Neuronal stem cell (in vitro differentiated cells): ENCODE results near the gene ZNF438.

Source experiments
- DNase-seq: peaks from one replicate; pipeline ENCODE4 v3.0.0-alpha.2; 2013; ENCODE audit warnings: low spot score
- H2AFZ ChIP-seq: one replicate; pipeline ENCODE4 v1.6.1; 2013; ENCODE audit warnings: mild to moderate bottlenecking, low read length, inconsistent platforms
- H2AK5ac ChIP-seq: 2 replicates; pipeline ENCODE4 v1.6.1; 2013; ENCODE audit warnings: low read depth, mild to moderate bottlenecking, inconsistent platforms, low read length, moderate library complexity, mixed read lengths
- H2BK120ac ChIP-seq: 2 replicates; pipeline ENCODE4 v1.6.1; 2013; ENCODE audit warnings: low read depth, mild to moderate bottlenecking, inconsistent platforms, low read length, moderate library complexity, mixed read lengths
- H2BK12ac ChIP-seq: one replicate; pipeline ENCODE4 v1.6.1; 2013; ENCODE audit warnings: low read length, inconsistent platforms
- H2BK15ac ChIP-seq: 2 replicates; pipeline ENCODE4 v1.6.1; 2013; ENCODE audit warnings: mild to moderate bottlenecking, low read length, inconsistent platforms, mixed read lengths
- H2BK5ac ChIP-seq: one replicate; pipeline ENCODE4 v1.6.1; 2013; ENCODE audit warnings: inconsistent platforms, mild to moderate bottlenecking, low read length, moderate library complexity
- H3K14ac ChIP-seq: one replicate; pipeline ENCODE4 v1.6.1; 2013; ENCODE audit warnings: low read length, inconsistent platforms
- H3K18ac ChIP-seq: 2 replicates; pipeline ENCODE4 v1.6.1; 2013; ENCODE audit warnings: low read length, inconsistent platforms
- H3K23ac ChIP-seq: 2 replicates; pipeline ENCODE4 v1.6.1; 2013; ENCODE audit warnings: low read depth, mild to moderate bottlenecking, mixed read lengths, low read length, inconsistent platforms; ENCODE audit not compliant: poor library complexity
- H3K27ac ChIP-seq: replicated peaks from 3 replicates; pipeline ENCODE4 v1.5.1; 2013; ENCODE audit warnings: low read length, inconsistent platforms
- H3K27me3 ChIP-seq, 3 experiments: 2 replicates each; pipeline ENCODE4 v1.6.1; 2013; ENCODE audit warnings: low read length in 3 of 3, mild to moderate bottlenecking in 2 of 3, inconsistent platforms in 1 of 3, low read depth in 1 of 3, mixed read lengths in 1 of 3, moderate library complexity in 1 of 3; ENCODE audit not compliant: control insufficient read depth in 3 of 3, insufficient read depth in 3 of 3
- H3K36me3 ChIP-seq, 2 donors: replicated peaks in 1 of 2; 2 replicates each; pipeline ENCODE4 v1.6.1; 2013; ENCODE audit warnings: low read length in 2 of 2; ENCODE audit not compliant: control insufficient read depth in 2 of 2, insufficient read depth in 2 of 2
- H3K4ac ChIP-seq: 2 replicates; pipeline ENCODE4 v1.6.1; 2013; ENCODE audit warnings: inconsistent platforms, mild to moderate bottlenecking, low read length, moderate library complexity
- H3K4me1 ChIP-seq, 2 donors: 1 replicate in 1 of 2; 2 replicates in 1 of 2; pipeline ENCODE4 v1.6.1; 2013; ENCODE audit warnings: low read length in 2 of 2, low read depth in 1 of 2; ENCODE audit not compliant: control insufficient read depth in 2 of 2, insufficient read depth in 1 of 2
- H3K4me2 ChIP-seq: one replicate; pipeline ENCODE4 v1.6.1; 2013; ENCODE audit warnings: mild to moderate bottlenecking, low read length, inconsistent platforms; ENCODE audit not compliant: insufficient read depth, poor library complexity, severe bottlenecking
- H3K4me3 ChIP-seq, 2 donors: 2 replicates each; pipeline ENCODE4 v1.5.1; 2013; ENCODE audit warnings: low read length in 2 of 2, mild to moderate bottlenecking in 2 of 2, inconsistent platforms in 1 of 2, moderate library complexity in 1 of 2
- H3K79me1 ChIP-seq: one replicate; pipeline ENCODE4 v1.6.1; 2013; ENCODE audit warnings: low read depth, mild to moderate bottlenecking, inconsistent platforms, low read length, moderate library complexity
- H3K9ac ChIP-seq: one replicate; pipeline ENCODE4 v1.6.1; 2013; ENCODE audit warnings: mild to moderate bottlenecking, low read depth, low read length, inconsistent platforms; ENCODE audit not compliant: poor library complexity
- H3K9me3 ChIP-seq, 2 donors: replicated peaks in 1 of 2; 2 replicates each; pipeline versions ENCODE3 to v1.6.1; 2013; ENCODE audit warnings: low read length in 2 of 2, mild to moderate bottlenecking in 2 of 2, inconsistent platforms in 1 of 2, low read depth in 1 of 2, mixed read lengths in 1 of 2, moderate library complexity in 1 of 2; ENCODE audit not compliant: control insufficient read depth in 2 of 2, insufficient read depth in 1 of 2
- H4K8ac ChIP-seq: one replicate; pipeline ENCODE4 v1.6.1; 2013; ENCODE audit warnings: low read depth, mild to moderate bottlenecking, inconsistent platforms, low read length, moderate library complexity
- H4K91ac ChIP-seq: one replicate; pipeline ENCODE4 v1.6.1; 2013; ENCODE audit warnings: low read length, low read depth, mild to moderate bottlenecking, inconsistent platforms; ENCODE audit not compliant: poor library complexity
- WGBS, 2 donors: extraction: QIAGEN DNeasy Blood & Tissue Kit; methylation state at CpG; one replicate each; pipeline ENCODE4 v1.1.7; 2013; ENCODE audit warnings: missing lambda C conversion rate in 2 of 2, mixed read lengths in 1 of 2; ENCODE audit not compliant: insufficient read length in 2 of 2, insufficient replicate concordance in 1 of 2; ENCODE audit errors: extremely low coverage in 2 of 2; 5-methylcytosine and 5-hydroxymethylcytosine counted together

Gene ZNF438

GRCh38 chr10:30819341-30820181, 212.1 kb downstream of the ZNF438 start:
- H2AFZ ChIP-seq, result no peak overlapping the region
- H2BK15ac ChIP-seq, result no peak overlapping the region
- no peak overlapping the region for H3K23ac ChIP-seq
- no peaks in the 10 kb centered on the region for H3K79me1 ChIP-seq
- H3K4me3 ChIP-seq, result no peak overlapping the region
- peak overlapping the region; percentile 88 for H3K18ac ChIP-seq
- H3K9ac ChIP-seq, result no peak overlapping the region
- H4K91ac ChIP-seq, result no peak overlapping the region
- H3K4me1 ChIP-seq, result peaks cover 4 to 5% of the 10 kb centered on the region in 2 donors
- no peak overlapping the region for H3K4ac ChIP-seq
- H3K27ac ChIP-seq, result no peak overlapping the region
- no peak overlapping the region for H3K14ac ChIP-seq
- no peak for DNase-seq
- WGBS, 2 donors, result no CpG with 5 or more reads among the region's 15 CpGs
- no peak overlapping the region for H4K8ac ChIP-seq
- no peaks in the 10 kb centered on the region for H3K36me3 ChIP-seq
- no peak overlapping the region for H2BK5ac ChIP-seq
- H2AK5ac ChIP-seq, result no peak overlapping the region
- H2BK120ac ChIP-seq, result no peak overlapping the region
- no peak overlapping the region for H2BK12ac ChIP-seq
- H3K27me3 ChIP-seq, result peaks cover 0 to 4% (median 0%) of the 10 kb centered on the region in 3 experiments
- no peaks in the 10 kb centered on the region for H3K9me3 ChIP-seq
- H3K4me2 ChIP-seq, result no peak overlapping the region

- H2AK5ac ChIP-seq, result peak overlapping the region; percentile 79
- H3K14ac ChIP-seq, result no peak overlapping the region
- no peaks in the 10 kb centered on the region for H3K36me3 ChIP-seq
- no peak overlapping the region for H4K8ac ChIP-seq
- no peak overlapping the region for H2AFZ ChIP-seq
- DNase-seq, result no peak
- H3K4me3 ChIP-seq, result no peak overlapping the region
- no peak overlapping the region for H3K4me2 ChIP-seq
- no peak overlapping the region for H3K4ac ChIP-seq
- no CpG with 5 or more reads among the region's 17 CpGs for WGBS, 2 donors
- no peaks in the 10 kb centered on the region for H3K9me3 ChIP-seq
- H2BK120ac ChIP-seq, result no peak overlapping the region
- no peak overlapping the region for H3K9ac ChIP-seq
- H2BK5ac ChIP-seq, result no peak overlapping the region
- H3K18ac ChIP-seq, result peak overlapping the region; percentile 77
- peak overlapping the region; percentile 66 for H2BK15ac ChIP-seq
- peaks cover 0 to 4% (median 0%) of the 10 kb centered on the region in 3 experiments for H3K27me3 ChIP-seq
- H2BK12ac ChIP-seq, result no peak overlapping the region
- H3K27ac ChIP-seq, result no peak overlapping the region
- no peaks in the 10 kb centered on the region for H3K79me1 ChIP-seq
- no peak overlapping the region for H3K23ac ChIP-seq
- no peak overlapping the region for H4K91ac ChIP-seq
- peaks cover 4 to 5% of the 10 kb centered on the region in 2 donors for H3K4me1 ChIP-seq
These were observed 212.8 kb downstream of the ZNF438 start for GRCh38 chr10:30818854-30819253.

GRCh38 chr10:30818010-30818660, 213.5 kb downstream of the ZNF438 start:
- H4K91ac ChIP-seq, result no peak overlapping the region
- no peak overlapping the region for H3K4me2 ChIP-seq
- H3K9me3 ChIP-seq, result no peaks in the 10 kb centered on the region
- peak overlapping the region; percentile 79 for H2AK5ac ChIP-seq
- H3K4me3 ChIP-seq, result no peak overlapping the region
- H3K14ac ChIP-seq, result no peak overlapping the region
- H4K8ac ChIP-seq, result no peak overlapping the region
- no peak overlapping the region for H2BK5ac ChIP-seq
- no peak for DNase-seq
- peak overlapping the region; percentile 66 for H2BK15ac ChIP-seq
- no peaks in the 10 kb centered on the region for H3K79me1 ChIP-seq
- H3K27ac ChIP-seq, result no peak overlapping the region
- no peaks in the 10 kb centered on the region for H3K36me3 ChIP-seq
- H2BK120ac ChIP-seq, result no peak overlapping the region
- peaks cover 4 to 5% of the 10 kb centered on the region in 2 donors for H3K4me1 ChIP-seq
- H3K23ac ChIP-seq, result no peak overlapping the region
- WGBS, 2 donors, result no CpG with 5 or more reads among the region's 12 CpGs
- H2BK12ac ChIP-seq, result peak overlapping the region; percentile 58
- H3K9ac ChIP-seq, result peak overlapping the region; percentile 5
- H2AFZ ChIP-seq, result no peak overlapping the region
- H3K27me3 ChIP-seq, result peaks cover 0 to 4% (median 0%) of the 10 kb centered on the region in 3 experiments
- H3K4ac ChIP-seq, result no peak overlapping the region
- peak overlapping the region; percentile 77 for H3K18ac ChIP-seq

GRCh38 chr10:30817541-30817940, 214.1 kb downstream of the ZNF438 start:
- Histone ChIP-seq H3K36me3 (no peaks in the 10 kb centered on the region), H2BK15ac (no peak overlapping the region), H3K9me3 (no peaks in the 10 kb centered on the region), H3K27ac (no peak overlapping the region), H3K4me2 (no peak overlapping the region), H2BK5ac (no peak overlapping the region), H3K4ac (no peak overlapping the region), H3K14ac (no peak overlapping the region), H3K9ac (no peak overlapping the region), H3K23ac (no peak overlapping the region), H2AK5ac (peak overlapping the region; percentile 79), H2BK120ac (no peak overlapping the region), H3K27me3 (peaks cover 0 to 4% (median 0%) of the 10 kb centered on the region in 3 experiments), H3K4me1 (peaks cover 5 to 6% of the 10 kb centered on the region in 2 donors), H3K79me1 (no peaks in the 10 kb centered on the region), H3K18ac (peak overlapping the region; percentile 77), H4K91ac (no peak overlapping the region), H2AFZ (no peak overlapping the region), H3K4me3 (no peak overlapping the region), H2BK12ac (peak overlapping the region; percentile 30), H4K8ac (no peak overlapping the region)
- DNase-seq, result no peak
- WGBS, 2 donors, result no CpG with 5 or more reads among the region's 5 CpGs
